Fibroblast of pulmonary artery (primary cell): ENCODE data around the gene HBE1.
A peak's percentile ranks its signal among the peaks of the same experiment; 100 is the strongest.
"Not testable (repeated sequence)": the region's sequence is repeated elsewhere in the genome, so short reads cannot be mapped to it uniquely, and the experiment has no call there.

ENCODE experiments used
- DNase-seq: peaks from one replicate; pipeline ENCODE4 v3.0.0-alpha.2; 2010; ENCODE audit warnings: low read depth
- H3K4me3 ChIP-seq: replicated peaks from 2 replicates; pipeline ENCODE4 v1.5.1; 2011; ENCODE audit warnings: low read depth, mild to moderate bottlenecking, control low read depth, low read length, moderate library complexity
- TF ChIP-seq, protein P1 (sequence below): IDR thresholded peaks from 2 replicates; pipeline ENCODE4 v1.5.1; 2011; ENCODE audit warnings: mild to moderate bottlenecking, control low read depth, low read length, inconsistent platforms; ENCODE audit errors: missing control alignments

Gene HBE1

GRCh38 chr11:5252919-5253265, 16.9 kb downstream of the HBE1 start:
- no peak overlapping the region for H3K4me3 ChIP-seq
- DNase-seq = no peak
- TF ChIP-seq, protein P1, sequence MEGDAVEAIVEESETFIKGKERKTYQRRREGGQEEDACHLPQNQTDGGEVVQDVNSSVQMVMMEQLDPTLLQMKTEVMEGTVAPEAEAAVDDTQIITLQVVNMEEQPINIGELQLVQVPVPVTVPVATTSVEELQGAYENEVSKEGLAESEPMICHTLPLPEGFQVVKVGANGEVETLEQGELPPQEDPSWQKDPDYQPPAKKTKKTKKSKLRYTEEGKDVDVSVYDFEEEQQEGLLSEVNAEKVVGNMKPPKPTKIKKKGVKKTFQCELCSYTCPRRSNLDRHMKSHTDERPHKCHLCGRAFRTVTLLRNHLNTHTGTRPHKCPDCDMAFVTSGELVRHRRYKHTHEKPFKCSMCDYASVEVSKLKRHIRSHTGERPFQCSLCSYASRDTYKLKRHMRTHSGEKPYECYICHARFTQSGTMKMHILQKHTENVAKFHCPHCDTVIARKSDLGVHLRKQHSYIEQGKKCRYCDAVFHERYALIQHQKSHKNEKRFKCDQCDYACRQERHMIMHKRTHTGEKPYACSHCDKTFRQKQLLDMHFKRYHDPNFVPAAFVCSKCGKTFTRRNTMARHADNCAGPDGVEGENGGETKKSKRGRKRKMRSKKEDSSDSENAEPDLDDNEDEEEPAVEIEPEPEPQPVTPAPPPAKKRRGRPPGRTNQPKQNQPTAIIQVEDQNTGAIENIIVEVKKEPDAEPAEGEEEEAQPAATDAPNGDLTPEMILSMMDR = no peak

- no peak overlapping the region for H3K4me3 ChIP-seq
- no peak for DNase-seq
- TF ChIP-seq, protein P1 = no peak
Measured at GRCh38 chr11:5252192-5252918, 17.4 kb downstream of the HBE1 start.

GRCh38 chr11:5251746-5252145, 18.0 kb downstream of the HBE1 start:
- TF ChIP-seq, protein P1 = no peak

DNA sequence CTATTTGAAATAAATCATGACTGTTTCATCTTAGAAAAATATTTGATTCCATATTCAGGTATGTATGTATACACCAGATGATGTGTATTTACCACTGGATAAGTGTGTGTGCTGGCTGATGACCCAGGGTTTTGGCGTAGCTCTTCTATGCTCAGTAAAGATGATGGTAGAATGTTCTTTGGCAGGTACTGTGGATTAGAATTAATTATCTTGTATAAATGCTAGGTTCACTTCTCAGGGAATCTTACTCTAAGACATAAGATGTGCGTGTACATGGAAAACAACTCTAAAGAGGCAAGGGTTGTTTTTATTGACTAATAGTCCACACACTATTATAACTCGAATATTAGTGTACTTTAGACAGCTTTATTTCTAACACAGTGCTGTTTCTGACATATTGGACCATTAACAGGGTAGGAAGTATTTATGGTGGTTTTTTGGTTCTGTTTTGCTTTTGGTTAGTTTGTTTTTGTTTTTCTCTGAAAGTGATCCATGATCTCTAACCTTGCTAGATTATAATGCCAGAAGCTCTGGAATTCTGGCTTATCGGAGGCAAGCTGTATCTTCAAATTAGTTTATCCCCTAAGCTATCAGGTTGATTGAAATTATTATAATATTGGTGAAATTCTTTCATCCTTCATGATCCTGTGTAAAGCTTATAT, 19.1 kb downstream of the HBE1 start:
- no peak for DNase-seq
- no peak overlapping the region for H3K4me3 ChIP-seq
- TF ChIP-seq, protein P1 = no peak

More at GRCh38 chr11:5251746-5252145, 18.0 kb downstream of the HBE1 start:
- no peak overlapping the region for H3K4me3 ChIP-seq
- DNase-seq = no peak

DNA sequence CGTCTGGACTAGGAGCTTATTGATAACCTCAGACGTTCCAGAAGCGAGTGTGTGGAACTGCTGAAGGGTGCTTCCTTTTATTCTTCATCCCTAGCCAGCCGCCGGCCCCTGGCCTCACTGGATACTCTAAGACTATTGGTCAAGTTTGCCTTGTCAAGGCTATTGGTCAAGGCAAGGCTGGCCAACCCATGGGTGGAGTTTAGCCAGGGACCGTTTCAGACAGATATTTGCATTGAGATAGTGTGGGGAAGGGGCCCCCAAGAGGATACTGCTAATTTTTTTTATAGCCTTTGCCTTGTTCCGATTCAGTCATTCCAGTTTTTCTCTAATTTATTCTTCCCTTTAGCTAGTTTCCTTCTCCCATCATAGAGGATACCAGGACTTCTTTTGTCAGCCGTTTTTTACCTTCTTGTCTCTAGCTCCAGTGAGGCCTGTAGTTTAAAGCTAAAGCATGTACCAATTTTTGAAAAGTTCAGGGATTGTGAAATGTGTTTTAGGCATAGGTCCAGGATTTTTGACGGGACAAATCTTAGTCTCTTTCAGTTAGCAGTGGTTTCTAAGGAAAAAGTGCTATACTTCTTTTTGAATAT, 19.8 kb downstream of the HBE1 start, which contains the start of gene HBG1:
Gene HBG1 (minus strand): TSS at position 51 of the 590 bp plus-strand sequence. CDS start 53 bp downstream, outside the sequence.
- peak; percentile 29 for DNase-seq
- not testable (repeated sequence) for H3K4me3 ChIP-seq

DNA sequence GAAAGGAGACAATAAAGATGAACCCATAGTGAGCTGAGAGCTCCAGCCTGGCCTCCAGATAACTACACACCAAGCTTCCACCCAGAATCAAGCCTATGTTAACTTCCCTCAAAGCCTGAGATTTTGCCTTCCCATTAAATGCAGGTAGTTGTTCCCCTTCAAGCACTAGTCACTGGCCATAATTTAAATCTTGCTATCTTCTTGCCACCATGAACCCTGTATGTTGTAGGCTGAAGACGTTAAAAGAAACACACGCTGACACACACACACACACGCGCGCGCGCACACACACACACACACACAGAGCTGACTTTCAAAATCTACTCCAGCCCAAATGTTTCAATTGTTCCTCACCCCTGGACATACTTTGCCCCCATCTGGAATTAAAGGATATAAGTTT, 21.2 kb downstream of the HBE1 start:
- not testable (repeated sequence) for DNase-seq, H3K4me3 ChIP-seq

DNA sequence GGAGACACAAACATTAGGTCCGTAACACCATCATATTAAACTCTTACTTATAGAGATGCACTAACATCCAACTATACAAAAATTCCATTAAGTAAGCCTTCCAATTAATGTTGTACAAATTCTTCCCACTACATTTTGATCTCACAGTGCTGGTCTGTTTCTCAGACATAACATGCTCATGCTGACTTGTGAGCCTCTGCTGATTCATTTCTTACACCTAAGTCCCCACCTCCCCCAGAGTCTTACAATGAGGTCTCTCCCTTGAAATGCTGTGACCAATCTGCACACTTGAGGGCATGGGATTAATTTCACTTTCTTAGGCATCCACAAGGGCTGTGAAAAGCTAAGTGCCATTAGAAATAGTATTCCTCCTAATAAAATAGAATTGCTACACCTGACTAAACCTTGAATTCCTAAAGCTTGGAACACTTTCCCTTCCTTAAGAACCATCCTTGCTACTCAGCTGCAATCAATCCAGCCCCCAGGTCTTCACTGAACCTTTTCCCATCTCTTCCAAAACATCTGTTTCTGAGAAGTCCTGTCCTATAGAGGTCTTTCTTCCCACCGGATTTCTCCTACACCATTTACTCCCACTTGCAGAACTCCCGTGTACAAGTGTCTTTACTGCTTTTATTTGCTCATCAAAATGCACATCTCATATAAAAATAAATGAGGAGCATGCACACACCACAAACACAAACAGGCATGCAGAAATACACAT, 22.1 kb downstream of the HBE1 start:
- H3K4me3 ChIP-seq = no peak overlapping the region
- DNase-seq = no peak
- TF ChIP-seq, protein P1 = no peak
